ENCODE measurements around the gene TTC34. TPM values are rescaled to one million over a fixed set of nuclear protein-coding genes. Genes with fewer than 3 reads are reported as not detected.

TTC34 gene
- total and polyA plus RNA-seq, 2 experiments from 2014 or later, result 0.08 to 0.35 TPM

GRCh38 chr1:2624735-2625300, 176.7 kb downstream of the TTC34 start:
- TF ChIP-seq CREB1 (CRISPR knock-in tag; IDR thresholded peaks at IDR 0.05; ENCODE audit: low read depth), result no peak
- no peak for TF ChIP-seq NANOG (IDR thresholded peaks at IDR 0.05; ENCODE audit: borderline replicate concordance)
- no peak for TF ChIP-seq REST (IDR thresholded peaks at IDR 0.05; ENCODE audit: unreplicated experiment)
- no peak for TF ChIP-seq EZH2 (IDR thresholded peaks at IDR 0.05; ENCODE audit: low read depth, unreplicated experiment)
- TF ChIP-seq ETS1 (IDR thresholded peaks at IDR 0.05), result no peak
- TF ChIP-seq POLR2AphosphoS5 (IDR thresholded peaks at IDR 0.05; ENCODE audit: low read depth), result no peak
- TF ChIP-seq ZNF462 (CRISPR knock-in tag; IDR thresholded peaks at IDR 0.05), result no peak
- no peak for TF ChIP-seq ZNF114 (CRISPR knock-in tag; IDR thresholded peaks at IDR 0.05)
- no peak for TF ChIP-seq JUNB (IDR thresholded peaks at IDR 0.05; ENCODE audit: unreplicated experiment)
- no peak for TF ChIP-seq STAT1 (IDR thresholded peaks at IDR 0.05; ENCODE audit: unreplicated experiment)
- TF ChIP-seq, protein P1, sequence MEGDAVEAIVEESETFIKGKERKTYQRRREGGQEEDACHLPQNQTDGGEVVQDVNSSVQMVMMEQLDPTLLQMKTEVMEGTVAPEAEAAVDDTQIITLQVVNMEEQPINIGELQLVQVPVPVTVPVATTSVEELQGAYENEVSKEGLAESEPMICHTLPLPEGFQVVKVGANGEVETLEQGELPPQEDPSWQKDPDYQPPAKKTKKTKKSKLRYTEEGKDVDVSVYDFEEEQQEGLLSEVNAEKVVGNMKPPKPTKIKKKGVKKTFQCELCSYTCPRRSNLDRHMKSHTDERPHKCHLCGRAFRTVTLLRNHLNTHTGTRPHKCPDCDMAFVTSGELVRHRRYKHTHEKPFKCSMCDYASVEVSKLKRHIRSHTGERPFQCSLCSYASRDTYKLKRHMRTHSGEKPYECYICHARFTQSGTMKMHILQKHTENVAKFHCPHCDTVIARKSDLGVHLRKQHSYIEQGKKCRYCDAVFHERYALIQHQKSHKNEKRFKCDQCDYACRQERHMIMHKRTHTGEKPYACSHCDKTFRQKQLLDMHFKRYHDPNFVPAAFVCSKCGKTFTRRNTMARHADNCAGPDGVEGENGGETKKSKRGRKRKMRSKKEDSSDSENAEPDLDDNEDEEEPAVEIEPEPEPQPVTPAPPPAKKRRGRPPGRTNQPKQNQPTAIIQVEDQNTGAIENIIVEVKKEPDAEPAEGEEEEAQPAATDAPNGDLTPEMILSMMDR (conservative IDR thresholded peaks at IDR 0.05; ENCODE audit: low read depth in 2 of 2), result no peak
- H2AFZ ChIP-seq, result no peak overlapping the region
- ATAC-seq, result no peak
- Mint-ChIP-seq H3K36me3 (ENCODE audit: low read depth) (peaks cover 2% of the 10 kb centered on the region; the same call in 2 of the 3 replicates), H3K27me3 (ENCODE audit: insufficient read depth, low read depth, poor library complexity) (peaks cover 29% of the 10 kb centered on the region), H3K4me3 (no peak overlapping the region), H3K9me3 (peaks cover 25% of the 10 kb centered on the region), H3K4me1 (no peaks in the 10 kb centered on the region), H3K27ac (no peak overlapping the region)
- H3K9me2 ChIP-seq (ENCODE audit: insufficient read depth), result no peaks in the 10 kb centered on the region
- no peak overlapping the region for H3K4me3 ChIP-seq
- 0 out of 2 replicates have a peak, but pooled peaks cover under 1% of the 10 kb centered on the region for H3F3A ChIP-seq (replicated peaks; ENCODE audit: low read depth)
- H3K4me2 ChIP-seq, result no peak overlapping the region
- no peak for DNase-seq (ENCODE audit: low spot score)
- no peaks in the 10 kb centered on the region for H4K20me1 ChIP-seq (replicated peaks; ENCODE audit: insufficient read depth)
- no peaks in the 10 kb centered on the region; the same call in 1 of the 2 replicates for H3K4me1 ChIP-seq (ENCODE audit: insufficient read depth)
- no peaks in the 10 kb centered on the region for H3K36me3 ChIP-seq (ENCODE audit: insufficient read depth)
- no peak overlapping the region for H3K27ac ChIP-seq (ENCODE audit: low read depth)
- peaks cover 40% of the 10 kb centered on the region for H3K27me3 ChIP-seq (ENCODE audit: insufficient read depth)
- no peaks in the 10 kb centered on the region for H3K79me2 ChIP-seq (replicated peaks; ENCODE audit: insufficient read depth)
